Aorta (tissue), 5 donors: ENCODE measurements around the gene MMP20. TPM values are rescaled to one million over a fixed set of nuclear protein-coding genes. Genes with fewer than 3 reads are reported as not detected.

Experiments
- ATAC-seq: fragments of 200-7000 bp; cut with Tn5 transposase; one replicate; pipeline ENCODE4 v1.9.1; 2022; ENCODE audit warnings: moderate library complexity; ENCODE audit not compliant: low FRiP score
- DNase-seq, 2 donors: peaks; one replicate each; pipeline ENCODE4 v3.0.0-alpha.2; 2020
- H3K27ac ChIP-seq, 2 donors: one replicate each; pipeline ENCODE4 v1.5.1; 2013; ENCODE audit warnings: low read length in 2 of 2, mild to moderate bottlenecking in 2 of 2, moderate library complexity in 2 of 2, control low read depth in 1 of 2, inconsistent platforms in 1 of 2, low read depth in 1 of 2
- H3K27me3 ChIP-seq, 2 donors: one replicate each; pipeline ENCODE4 v1.6.1; 2013; ENCODE audit warnings: control low read depth in 1 of 2, low read length in 1 of 2, mild to moderate bottlenecking in 1 of 2, moderate library complexity in 1 of 2; ENCODE audit not compliant: insufficient read depth in 2 of 2, control insufficient read depth in 1 of 2
- H3K36me3 ChIP-seq, 2 donors: one replicate each; pipeline ENCODE4 v1.6.1; 2013; ENCODE audit warnings: control low read depth in 1 of 2, low read length in 1 of 2, mild to moderate bottlenecking in 1 of 2; ENCODE audit not compliant: insufficient read depth in 2 of 2, control insufficient read depth in 1 of 2
- H3K4me1 ChIP-seq, 2 donors: one replicate each; pipeline ENCODE4 v1.6.1; 2013; ENCODE audit warnings: low read length in 2 of 2, control low read depth in 1 of 2, mild to moderate bottlenecking in 1 of 2, moderate library complexity in 1 of 2; ENCODE audit not compliant: insufficient read depth in 2 of 2, control insufficient read depth in 1 of 2
- H3K4me3 ChIP-seq, 2 donors: one replicate each; pipeline ENCODE4 v1.5.1; 2013; ENCODE audit warnings: low read length in 2 of 2, control low read depth in 1 of 2, mild to moderate bottlenecking in 1 of 2
- H3K9me3 ChIP-seq: one replicate; pipeline ENCODE4 v1.6.1; 2013; ENCODE audit warnings: mild to moderate bottlenecking, low read length; ENCODE audit not compliant: control insufficient read depth
- WGBS, 2 donors: extraction: QIAGEN DNeasy Blood & Tissue Kit; methylation state at CpG; one replicate each; pipeline ENCODE4 v1.1.7; 2013; 5-methylcytosine and 5-hydroxymethylcytosine counted together
- intact Hi-C, 2 donors: fragments of 100-400 bp; cut with DNase I; formaldehyde crosslinking; loops; one replicate each; pipeline versions ENCODE4 v1.14.2 to v1.15.0; 2022
- polyA plus RNA-seq, 2 donors: library from polyadenylated mRNA; stranded (reverse); fragments of 200-250 nt; gene quantifications; one replicate each; pipeline ENCODE4 v1.2.3, GENCODE V29; 2013
- total RNA-seq, 2 donors: library from RNA; stranded (reverse); fragmentation: NEBNext Ultra II Directional; extraction: Animal tissue kit (Norgen Biotek cat#: 25700); gene quantifications; one replicate each; pipeline ENCODE4 v1.2.1, GENCODE V29; 2021
- donor health status: healthy with polysubstance abuse.
- donor health status: Bipolar disorder and iron deficiency.
- donor health status: DM: no; HTN: no; CAD: no.
- donor health status: DM: no; HTN: no; CAD: no.
- donor health status: DM: yes; HTN: yes; CAD: no.

MMP20 gene
- total and polyA plus RNA-seq, 4 donors: not detected

GRCh38 chr11:102527684-102528083 lies 97.4 kb downstream of the MMP20 start:
- intact Hi-C loops: no loop called here
- DNase-seq (no peak), ATAC-seq (no peak)
- no peak overlapping the region for H3K27ac ChIP-seq
- H3K9me3 ChIP-seq: no peaks in the 10 kb centered on the region
- 50 to 84% methylated on average over 2 of the region's 2 CpGs for WGBS, 2 donors
- no peaks in the 10 kb centered on the region for H3K4me1 ChIP-seq
- H3K36me3 ChIP-seq: no peaks in the 10 kb centered on the region
- no peaks in the 10 kb centered on the region for H3K27me3 ChIP-seq
- no peak overlapping the region for H3K4me3 ChIP-seq

GRCh38 chr11:102527041-102527440 lies 98.1 kb downstream of the MMP20 start:
- no peak for DNase-seq
- Histone ChIP-seq H3K4me3 (no peak overlapping the region), H3K27me3 (no peaks in the 10 kb centered on the region), H3K9me3 (no peaks in the 10 kb centered on the region), H3K27ac (no peak overlapping the region), H3K4me1 (no peaks in the 10 kb centered on the region), H3K36me3 (no peaks in the 10 kb centered on the region)
- no peak for ATAC-seq
- WGBS, 2 donors: 85 to 92% methylated on average over 1 of the region's 1 CpG
- intact Hi-C loops: no loop called here

Other genes starting within 250 kb of the MMP20 start
- gene TMEM123, start 172.6 kb downstream of the MMP20 start, total RNA-seq: 100 to 1,000 TPM; 106 to 116 TPM
- 10 to 100 TPM; 42.1 to 52.5 TPM for gene TMEM123, start 172.6 kb downstream of the MMP20 start, polyA plus RNA-seq
- gene MMP7, start 94.6 kb downstream of the MMP20 start, total RNA-seq: 1 to 10 TPM in 1 of 2 donors, under 1 TPM in 1; 0.42 to 2.2 TPM
- gene MMP7, start 94.6 kb downstream of the MMP20 start, polyA plus RNA-seq: not detected
- not detected for gene MMP27, start 80.4 kb upstream of the MMP20 start, total RNA-seq
- under 1 TPM in 1 of 2 donors, not detected in 1; 0.50 TPM for gene MMP27, start 80.4 kb upstream of the MMP20 start, polyA plus RNA-seq
- under 1 TPM; 0.42 to 0.60 TPM for gene MMP8, start 99.6 kb upstream of the MMP20 start, total RNA-seq
- under 1 TPM in 1 of 2 donors, not detected in 1; 0.03 TPM for gene MMP8, start 99.6 kb upstream of the MMP20 start, polyA plus RNA-seq
- not detected for gene MMP10, start 155.3 kb upstream of the MMP20 start, total RNA-seq
- under 1 TPM in 1 of 2 donors, not detected in 1; 0.38 TPM for gene MMP10, start 155.3 kb upstream of the MMP20 start, polyA plus RNA-seq
- under 1 TPM in 1 of 2 donors, not detected in 1; 0.52 TPM for gene MMP1, start 172.8 kb upstream of the MMP20 start, total RNA-seq
- gene MMP1, start 172.8 kb upstream of the MMP20 start, polyA plus RNA-seq: under 1 TPM in 1 of 2 donors, not detected in 1; 0.10 TPM
- 1 to 10 TPM; 1.1 to 1.4 TPM for gene MMP3, start 218.3 kb upstream of the MMP20 start, total RNA-seq
- gene MMP3, start 218.3 kb upstream of the MMP20 start, polyA plus RNA-seq: not detected
- 1 to 10 TPM in 1 of 2 donors, under 1 TPM in 1; 0.23 to 1.4 TPM for gene MMP12, start 249.7 kb upstream of the MMP20 start, total RNA-seq
- gene MMP12, start 249.7 kb upstream of the MMP20 start, polyA plus RNA-seq: under 1 TPM in 1 of 2 donors, not detected in 1; 0.75 TPM